ENCODE results near the gene PIK3AP1.

PIK3AP1 gene

DNA sequence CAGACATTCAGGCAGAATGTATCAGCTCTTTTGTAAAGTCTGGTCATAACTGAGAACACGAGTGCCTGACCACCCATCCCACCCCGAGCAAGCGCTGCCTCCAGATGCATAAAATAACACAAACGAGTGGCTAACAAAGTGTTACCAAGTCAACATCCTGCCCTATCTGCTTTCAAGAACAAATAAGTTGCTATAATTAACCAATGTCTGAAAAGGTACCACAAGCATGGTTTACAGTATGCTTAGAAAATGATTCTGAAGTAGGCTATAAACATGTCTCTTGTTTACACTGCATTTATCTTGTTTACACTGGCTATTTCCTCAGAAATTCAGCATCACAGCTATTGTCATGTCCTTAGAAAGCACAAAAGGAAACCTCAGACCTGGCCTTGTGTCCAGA is 49.5 kb downstream of the PIK3AP1 start:
- no peak for DNase-seq

DNA sequence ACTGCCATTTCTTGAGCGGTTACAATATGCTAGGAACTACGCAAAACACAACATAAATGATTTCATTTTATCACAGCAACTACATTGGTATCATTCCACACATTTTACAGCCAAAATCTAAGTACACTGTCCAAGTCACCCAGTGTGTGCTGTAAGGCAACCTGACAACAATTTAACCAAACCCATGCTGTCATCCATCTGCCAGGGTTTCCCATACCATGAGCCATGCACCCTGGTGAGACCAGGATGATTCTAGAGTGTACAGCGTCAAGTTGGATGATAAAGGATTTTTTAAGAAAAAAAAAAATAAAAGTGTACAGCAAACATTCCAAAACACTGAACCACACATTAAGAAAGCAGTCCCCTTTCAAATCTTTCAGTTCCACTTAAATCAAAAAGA is 52.9 kb downstream of the PIK3AP1 start:
- peak; percentile 17 for DNase-seq

DNA sequence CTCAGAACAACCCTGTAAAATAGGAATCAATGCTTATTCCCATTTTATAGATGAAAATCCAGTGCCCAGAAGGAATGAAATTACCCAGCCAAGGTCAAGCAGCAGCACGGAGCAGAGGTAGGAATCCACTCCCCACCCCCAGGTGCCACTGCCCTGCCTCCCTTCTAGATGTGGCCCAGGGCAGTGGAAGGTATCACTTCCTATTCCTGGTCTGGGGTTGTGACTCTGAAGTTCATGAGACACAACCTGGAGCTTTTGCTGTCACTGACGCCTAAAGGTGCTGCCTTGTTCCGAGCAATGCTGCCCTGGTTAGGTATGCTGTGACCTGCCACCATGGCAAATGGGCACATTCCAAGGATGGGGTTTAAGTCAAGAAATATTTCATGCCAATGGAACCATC is 53.6 kb downstream of the PIK3AP1 start:
- no peak for DNase-seq

DNA sequence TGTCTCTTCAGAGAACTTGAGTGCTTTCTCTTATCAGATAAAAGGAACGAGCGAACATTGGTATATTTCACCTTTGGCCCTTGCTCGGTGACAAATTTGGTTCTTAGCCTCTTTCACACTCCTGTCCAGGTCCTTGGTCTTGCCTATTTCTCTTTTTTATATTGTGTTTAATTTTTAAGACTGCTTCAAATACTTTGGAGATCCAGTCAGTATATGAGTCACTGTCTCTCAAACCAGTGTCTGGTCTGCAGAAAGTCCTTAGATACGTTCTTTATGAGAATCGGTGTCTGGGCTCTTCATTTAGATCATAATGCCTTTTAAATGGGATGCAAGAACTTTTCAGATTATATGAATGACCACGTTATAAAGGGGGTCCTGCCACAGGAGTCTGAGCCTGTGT is 55.0 kb downstream of the PIK3AP1 start:
- DNase-seq = peak; percentile 53

DNA sequence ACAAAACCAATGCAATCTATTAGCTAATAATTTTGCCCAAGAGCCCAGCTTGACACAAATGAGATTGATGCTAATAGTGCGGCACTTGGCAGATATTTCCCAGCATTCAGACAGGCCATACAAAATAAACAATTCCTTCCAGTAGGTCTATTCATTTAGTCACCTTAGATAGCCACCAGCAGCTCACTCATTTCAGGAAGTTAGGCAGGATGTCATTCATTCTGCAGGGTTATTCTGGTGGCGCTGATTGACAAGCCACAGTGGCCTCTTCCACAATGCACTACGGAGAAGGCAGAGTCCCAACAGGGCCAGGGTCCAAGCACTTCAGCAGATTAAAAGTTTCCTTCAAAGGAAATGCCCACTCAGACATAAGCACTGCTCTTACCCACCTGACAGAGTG is 55.8 kb downstream of the PIK3AP1 start:
- no peak for DNase-seq

DNA sequence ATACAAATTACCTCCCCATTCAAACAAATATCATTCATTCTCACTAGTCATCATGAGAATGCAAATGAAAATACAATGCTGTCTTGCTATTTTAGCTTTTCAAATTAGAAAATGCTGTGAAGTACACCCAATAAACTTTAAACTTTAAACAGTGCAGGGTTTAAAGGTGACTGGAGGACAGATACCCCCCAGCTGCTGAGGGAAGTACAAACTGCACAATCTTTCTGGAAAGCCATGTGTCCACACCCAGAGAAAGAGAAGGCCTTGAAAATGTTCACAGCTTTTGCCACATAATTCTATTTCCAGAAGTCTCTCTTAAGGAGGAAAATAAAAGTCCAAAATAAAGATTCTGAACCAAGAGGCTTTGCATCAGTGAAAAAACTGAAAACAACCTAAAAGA is 56.5 kb downstream of the PIK3AP1 start:
- DNase-seq = no peak

DNA sequence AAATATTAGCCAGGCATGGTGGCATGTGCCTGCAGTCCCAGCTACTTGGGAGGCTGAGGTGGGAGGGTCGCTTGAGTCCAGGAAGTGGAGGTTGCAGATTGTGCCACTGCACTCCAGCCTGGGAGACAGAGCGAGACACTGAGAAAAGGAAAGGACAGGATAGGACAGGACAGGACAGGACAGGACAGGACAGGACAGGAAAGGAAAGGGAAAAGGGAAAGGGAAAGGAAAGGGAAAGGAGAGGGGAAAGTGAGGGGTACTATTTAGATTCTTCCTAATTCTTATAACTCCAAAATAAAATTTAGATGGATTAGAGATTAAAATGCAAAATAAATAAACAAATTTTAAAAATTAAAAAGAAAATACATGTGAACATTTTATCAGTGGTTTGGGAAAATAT is 58.7 kb downstream of the PIK3AP1 start:
- no peak for DNase-seq

DNA sequence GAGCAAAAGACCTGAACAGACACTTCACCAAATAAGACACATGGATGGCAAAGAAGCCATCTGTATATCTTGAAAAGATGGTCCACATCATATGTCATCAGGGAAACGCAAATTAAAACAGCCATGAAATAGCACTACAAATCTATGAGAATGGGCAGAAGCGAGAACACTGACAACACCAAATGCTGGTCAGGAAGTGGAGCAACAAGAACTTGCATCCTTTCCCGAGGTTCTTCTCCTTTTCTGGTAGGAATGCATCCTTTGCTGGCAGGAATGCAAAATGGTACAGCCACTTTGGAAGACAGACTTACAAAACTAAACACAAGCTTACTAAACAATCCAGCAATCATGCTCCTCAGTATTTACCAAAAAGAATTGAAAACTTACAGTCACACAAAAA is 60.0 kb downstream of the PIK3AP1 start:
- no peak for DNase-seq

DNA sequence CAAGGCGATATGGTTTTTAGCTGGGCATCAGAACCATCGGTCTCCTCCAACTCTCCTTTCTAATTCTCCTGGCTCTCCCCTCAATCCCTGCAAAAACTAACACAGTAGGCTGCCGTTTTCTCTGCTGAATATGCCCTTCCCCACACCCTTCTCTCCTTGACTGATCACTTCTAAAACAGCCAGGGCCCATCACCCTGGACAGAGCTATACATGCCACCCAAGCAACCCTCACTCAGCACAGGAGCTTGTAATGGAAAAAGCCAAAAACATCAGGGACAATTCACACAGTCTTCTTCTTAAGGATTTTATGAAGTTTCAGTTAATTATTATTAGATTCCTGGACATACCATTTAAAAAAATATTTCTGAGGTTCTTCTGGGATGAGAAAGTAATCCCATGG is 61.5 kb downstream of the PIK3AP1 start:
- no peak for DNase-seq

DNA sequence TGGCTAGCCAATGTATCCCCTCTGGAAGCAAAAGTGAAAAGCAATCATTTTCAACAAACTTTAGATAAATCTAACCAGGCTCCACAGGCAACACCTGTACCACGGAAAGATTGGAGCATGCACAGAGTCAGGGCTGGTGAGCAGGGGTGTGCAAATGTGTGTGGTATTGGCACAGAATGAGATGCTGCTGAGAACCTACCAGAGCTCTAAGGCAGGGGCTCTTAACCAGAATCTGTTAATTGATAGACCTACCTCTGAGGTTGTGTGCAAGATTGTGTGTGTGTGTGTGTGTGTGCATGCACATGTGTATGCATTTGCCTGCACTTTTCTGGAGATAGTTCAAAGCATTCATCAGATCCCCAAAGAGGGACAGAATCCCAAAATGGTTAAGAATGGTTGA is 62.9 kb downstream of the PIK3AP1 start:
- no peak for DNase-seq

DNA sequence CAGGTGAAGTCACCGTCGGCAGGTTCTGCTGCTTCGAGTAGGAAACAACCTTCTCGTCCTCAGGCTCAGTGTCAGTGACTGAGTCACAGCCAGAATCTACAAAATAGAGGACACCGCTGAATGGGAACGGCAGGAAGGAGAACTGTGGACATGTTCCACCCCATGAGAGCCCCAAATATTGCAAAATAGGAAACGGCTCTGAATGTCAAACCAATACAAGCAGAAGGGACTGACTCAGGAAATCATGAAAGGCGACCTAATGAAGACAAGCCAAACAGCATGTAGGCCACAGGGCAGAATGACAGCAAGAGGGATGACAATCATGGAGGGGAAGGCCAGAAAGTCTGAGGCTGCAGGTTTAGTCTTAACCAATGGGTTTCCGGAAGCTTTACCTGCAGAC is 63.5 kb downstream of the PIK3AP1 start:
- DNase-seq = no peak

DNA sequence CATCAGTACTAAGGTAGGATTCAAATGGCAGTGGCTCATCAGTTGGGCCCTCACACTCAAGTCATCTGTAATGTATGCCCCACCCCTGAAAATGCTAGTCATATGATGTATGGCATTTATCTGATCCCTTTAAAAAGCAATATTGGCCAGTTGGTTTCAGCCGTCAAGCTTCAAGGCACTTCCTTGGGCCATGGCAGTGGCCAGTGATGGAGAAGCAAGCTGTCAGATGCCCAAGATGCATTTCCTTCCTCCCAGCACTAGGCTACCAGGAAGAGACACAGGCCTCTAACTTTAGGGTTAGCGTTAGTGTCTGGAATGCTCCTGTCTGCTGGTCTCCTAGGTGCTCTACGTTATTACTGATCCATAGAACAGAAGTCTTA is 64.1 kb downstream of the PIK3AP1 start:
- DNase-seq = no peak

DNA sequence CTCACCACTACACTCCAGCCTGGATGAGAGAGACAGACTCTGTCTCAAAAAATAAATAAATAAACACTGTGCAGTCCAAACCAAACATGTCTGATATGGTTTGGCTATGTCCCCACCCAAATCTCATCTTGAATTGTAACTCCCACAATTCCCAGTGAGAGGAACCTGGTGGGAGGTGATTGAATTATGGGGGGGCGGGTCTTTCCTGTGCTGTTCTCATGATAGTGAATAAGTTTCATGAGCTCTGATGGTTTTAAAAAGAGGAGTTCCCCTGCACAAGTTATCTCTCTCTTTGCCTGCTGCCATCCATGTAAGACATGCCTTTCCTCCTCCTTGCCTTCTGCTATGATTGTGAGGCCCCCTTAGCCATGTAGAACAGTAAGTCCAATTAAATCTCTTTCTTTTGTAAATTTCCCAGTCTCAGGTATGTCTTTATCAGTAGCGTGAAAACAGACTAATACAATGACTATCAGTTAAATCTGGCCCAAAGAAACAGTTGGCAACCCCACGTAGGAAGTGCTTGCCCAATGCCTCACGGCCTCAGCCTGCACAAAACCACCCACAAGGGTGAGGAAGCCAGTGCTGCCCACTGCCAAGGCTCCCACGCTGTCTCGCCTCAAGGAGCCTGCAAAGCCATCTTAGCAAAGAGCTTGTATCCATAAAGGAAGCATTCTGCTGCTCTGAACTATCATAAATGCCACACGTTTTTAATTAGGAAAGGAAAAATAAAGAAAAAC is 64.7 kb downstream of the PIK3AP1 start:
- no peak for DNase-seq

DNA sequence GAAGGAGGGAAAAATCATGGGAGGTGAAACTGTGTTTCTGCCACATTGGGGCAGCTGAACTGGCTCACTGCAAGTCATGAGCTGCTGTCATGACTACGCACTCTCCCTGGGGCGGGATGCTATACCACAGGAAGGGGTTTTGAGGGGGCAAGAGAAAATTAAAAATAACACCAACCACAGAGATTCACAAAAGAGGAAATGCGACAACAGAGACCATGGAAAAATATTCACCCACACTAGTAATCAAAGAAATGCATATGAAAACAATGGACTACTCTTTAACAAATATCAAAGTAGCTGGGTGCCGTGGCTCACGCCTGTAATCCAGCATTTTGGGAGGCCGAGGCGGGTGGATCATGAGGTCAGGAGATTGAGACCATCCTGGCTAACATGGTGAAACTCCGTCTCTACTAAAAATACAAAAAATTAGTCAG is 68.3 kb downstream of the PIK3AP1 start:
- no peak for DNase-seq

DNA sequence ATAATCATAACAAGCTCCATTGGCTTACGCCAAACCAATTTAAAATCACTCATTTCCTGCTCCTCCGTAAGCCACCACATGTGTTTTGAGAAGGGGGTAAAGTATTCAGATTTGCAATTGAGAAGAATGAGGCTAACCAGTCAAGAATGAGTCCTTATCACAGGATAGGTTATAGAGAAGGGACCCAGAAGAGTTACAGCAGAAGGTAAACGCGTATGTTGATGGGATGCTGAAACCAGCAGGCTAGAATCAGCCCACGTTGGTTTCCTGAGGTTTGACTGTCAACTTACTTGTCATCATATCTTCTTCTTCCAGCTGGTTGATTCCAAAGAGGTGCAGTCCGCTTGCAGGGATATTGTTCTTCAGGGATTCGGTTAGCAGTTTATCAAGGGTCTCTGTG is 69.4 kb downstream of the PIK3AP1 start:
- DNase-seq = no peak

DNA sequence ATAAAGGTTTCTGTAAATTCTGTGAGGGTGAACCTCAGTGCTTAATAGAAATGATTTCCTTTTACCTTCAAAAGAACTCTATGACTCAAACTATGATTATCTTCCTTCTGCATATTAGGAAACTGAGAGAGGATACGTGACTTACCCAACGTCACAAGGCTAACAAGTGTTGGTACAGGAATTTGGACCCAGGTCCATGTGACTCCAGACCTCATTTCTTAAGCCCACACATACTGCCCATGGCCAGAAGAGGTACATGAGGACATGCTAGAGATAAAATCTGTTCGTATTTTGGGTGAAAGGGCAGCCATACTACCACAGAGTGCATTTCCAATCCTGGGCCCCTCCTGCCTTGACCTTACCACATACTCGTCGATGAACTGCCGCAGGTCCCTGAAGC is 72.0 kb downstream of the PIK3AP1 start:
- DNase-seq = no peak

DNA sequence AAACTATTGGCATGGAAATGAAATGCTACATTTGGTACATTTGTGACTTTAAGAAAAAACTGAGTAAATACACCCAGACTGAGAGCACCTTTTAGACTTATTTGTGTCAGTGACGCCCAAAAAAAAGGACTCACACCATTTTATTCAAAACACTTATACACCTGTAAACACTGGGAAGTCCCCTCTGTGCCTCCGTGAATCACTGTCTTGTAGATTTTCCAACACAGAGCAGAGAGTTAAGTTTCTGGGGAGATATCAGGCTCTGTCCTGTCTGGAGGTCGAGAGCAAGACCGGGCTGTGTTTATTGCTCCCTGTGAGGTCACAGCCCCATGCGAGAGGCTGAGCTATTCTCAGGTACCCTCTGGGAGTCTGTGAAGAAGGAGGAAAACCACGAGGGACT is 72.8 kb downstream of the PIK3AP1 start:
- no peak for DNase-seq

DNA sequence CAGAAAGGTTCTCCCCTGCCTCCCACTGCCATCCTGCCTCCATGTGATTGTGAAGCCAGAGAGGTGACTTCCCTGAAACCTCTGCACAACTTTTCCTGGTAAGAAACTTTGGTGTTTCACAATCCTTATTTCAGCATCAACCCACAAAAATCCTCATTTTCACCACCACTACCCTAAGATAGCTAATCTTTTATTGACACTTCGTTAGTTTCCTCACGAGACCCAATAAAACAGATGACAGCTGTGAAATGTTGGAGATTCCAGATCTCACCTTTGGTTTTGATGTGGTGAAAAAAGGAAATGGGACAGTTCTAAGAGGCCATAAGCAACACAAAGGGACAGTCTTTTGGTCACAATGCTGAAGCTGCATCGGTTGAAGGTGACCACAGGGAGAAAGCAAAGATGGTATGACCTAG is 73.6 kb downstream of the PIK3AP1 start:
- DNase-seq = no peak

DNA sequence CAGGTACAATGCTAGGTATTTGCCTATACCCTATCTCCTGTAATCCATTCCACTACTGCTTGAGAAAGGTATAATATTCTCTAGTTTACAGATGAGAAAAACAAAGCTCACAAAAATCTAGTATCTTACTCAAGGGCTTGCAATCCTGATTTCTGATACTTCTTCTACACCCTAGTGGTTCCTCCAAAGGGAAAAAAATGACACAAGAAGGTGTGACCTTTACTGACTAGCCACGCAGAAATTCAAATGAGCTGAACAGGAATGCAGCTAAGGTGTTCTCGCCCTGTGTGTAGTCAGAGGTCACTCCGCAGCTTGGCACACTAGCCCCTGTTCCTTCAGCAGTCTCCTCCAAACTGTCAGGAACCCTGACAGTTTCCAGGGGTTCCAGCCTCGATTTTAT is 74.0 kb downstream of the PIK3AP1 start:
- no peak for DNase-seq

DNA sequence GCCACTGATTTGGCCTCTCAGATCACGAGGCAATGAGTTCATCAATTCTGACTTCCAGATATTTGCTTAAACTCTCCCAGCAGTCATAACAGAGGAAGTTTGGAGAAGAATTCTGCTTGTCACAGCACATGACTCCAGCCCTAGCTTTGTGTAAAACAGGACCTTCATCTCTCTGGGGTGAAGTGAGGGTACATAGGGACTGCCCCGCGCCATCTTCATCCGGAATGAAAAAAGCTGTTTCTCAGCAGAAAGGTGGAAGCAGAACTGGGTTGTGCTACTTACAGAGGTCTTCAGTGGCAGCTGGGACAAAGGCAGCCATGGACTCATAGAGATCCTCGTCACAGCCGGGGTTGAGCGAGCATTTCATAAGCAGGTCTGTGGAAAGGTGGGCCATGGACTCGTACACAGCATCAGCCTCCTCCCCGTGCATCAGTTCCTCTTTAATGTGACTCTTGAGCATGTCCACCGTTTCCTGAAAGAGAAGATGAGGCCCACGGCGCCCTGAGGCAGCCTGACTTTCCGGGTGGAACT is 75.1 kb downstream of the PIK3AP1 start:
- no peak for DNase-seq

DNA sequence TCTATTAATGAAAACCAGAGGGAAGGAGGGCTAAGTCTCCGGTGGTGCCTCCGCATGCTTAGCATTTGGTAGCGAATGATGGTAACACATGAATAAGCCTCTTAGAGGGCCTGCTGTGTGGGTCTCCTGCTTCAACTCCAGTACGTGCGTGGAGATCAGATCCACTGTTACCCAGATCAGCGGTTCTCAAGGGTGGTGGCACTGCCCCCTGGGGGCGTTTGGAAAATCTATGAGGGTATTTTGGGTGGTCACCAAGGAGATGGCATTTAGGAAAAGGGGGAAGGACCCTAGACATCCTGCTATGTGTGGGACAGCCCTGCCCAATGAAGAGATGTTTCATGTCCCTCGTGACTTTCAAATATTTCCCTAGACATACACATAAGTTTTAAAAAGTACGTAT is 76.4 kb downstream of the PIK3AP1 start:
- no peak for DNase-seq

DNA sequence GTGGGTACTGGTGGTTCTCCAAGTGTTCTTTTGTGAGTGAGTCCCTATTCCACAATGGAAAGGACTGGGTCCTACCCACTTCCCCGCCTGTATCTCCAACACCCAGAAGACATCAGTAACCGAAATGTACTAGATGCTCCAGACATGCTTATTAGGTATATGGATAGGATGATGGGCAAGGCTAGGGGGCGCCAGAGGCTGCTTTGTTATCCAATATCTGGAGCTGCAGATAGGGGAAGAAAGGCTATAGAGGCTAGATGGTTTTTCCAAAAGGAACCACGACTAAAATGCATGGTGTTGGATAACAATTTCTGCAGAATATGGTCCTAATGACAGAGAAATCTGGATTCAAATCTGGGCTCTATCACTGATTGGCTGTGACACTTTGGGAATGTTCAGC is 77.3 kb downstream of the PIK3AP1 start:
- no peak for DNase-seq

DNA sequence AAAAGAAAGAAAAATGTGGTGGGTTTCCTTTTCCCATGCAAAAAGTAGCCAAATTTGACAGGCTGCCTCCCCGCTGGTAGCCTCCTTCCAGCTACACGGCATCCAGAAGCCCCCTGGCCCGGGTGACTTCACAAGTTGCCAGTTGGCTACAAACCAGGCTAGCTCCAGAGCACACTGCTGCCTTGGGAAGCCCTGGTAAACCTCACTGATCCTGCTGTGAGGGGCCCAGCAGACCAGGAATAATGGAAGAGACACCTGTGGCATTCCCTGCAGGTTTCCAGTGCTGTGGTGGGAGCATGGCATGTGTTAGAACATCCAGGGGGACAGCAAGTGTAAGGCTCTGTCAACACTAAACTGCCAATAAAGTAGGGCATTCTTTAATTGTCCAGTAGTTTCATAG is 77.8 kb downstream of the PIK3AP1 start:
- no peak for DNase-seq

DNA sequence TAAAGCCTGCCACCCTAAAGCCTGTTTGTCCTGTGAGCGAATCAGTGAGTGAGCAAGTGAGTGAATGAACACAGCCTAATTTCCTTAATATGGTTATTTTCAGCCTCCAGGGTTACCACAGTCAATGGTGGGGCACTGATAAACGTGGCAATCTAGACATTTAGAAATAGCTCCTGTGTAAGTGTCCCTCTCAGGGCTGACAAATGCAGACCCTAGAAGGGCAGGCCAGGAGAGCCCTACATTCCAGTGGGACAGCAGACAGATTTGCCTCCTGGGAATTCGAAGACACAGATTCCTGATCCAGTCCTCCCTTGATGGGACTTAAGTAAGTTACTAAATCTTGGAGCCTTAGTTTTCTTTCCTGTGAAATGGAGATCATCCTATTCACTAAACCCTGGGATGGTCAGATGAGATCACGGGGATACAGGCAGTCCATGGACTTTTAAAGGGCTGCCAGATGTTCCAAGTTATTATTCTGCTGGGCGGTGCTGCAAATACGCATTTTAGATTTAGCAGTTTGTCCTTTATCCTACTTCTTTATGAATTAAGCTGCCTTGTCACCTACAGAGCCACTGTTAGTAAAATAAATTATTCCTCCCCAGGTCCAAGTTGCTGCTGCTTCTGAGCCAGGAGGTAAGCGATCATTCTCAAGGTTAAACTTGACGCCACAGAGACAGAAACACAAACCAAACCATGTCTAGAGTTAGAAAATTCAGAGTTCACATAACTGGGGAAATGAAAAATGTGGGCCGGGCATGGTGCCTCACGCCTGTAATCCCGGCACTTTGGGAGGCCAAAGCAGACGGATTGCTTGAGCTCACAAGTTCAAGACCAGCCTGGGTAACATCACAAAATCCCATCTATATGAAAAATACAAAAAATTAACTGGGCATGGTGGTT is 78.7 kb downstream of the PIK3AP1 start:
- no peak for DNase-seq

Measured in fibroblast of upper back skin (primary cell).